SK-N-MC (cell line): ENCODE measurements around the gene SENP3.

Experiments used
- EZH2 ChIP-seq: fragments of 200-600 bp; sonication (generic); IDR thresholded peaks from one replicate; pipeline ENCODE4 v1.6.1; 2017; ENCODE audit warnings: antibody characterized with exemption
- FOXP2 ChIP-seq: optimal IDR thresholded peaks from 2 replicates; pipeline ENCODE3; 2011; ENCODE audit warnings: mild to moderate bottlenecking, moderate library complexity; ENCODE audit not compliant: insufficient read depth; ENCODE audit errors: extremely low read length, control extremely low read depth
- POLR2AphosphoS5 ChIP-seq: IDR thresholded peaks from 2 replicates; pipeline ENCODE4 v1.6.1; 2012; ENCODE audit warnings: mild to moderate bottlenecking, low read depth, low read length, borderline replicate concordance

DNA sequence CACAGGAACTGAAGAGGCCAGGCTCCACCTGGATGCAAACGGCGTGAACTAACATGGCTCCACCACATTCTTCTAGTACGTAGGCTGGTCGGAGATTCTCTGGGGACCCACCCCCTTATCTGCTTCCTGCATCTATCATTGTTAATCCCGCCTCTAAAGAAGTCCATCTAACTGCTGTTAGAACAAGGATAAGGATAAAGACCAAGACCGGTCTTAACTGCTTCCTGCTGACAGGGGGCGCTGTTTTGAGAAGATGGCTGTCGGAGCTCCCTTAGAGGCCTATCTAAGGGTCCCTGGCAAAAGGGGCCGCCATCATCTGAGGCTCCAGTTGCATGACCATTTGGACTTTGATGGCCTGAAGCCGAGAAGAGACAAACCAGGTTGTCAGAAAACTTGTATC lies 38.7 kb upstream of the SENP3 start:
- no peak for TF ChIP-seq EZH2
- TF ChIP-seq POLR2AphosphoS5, result no peak
- no peak for TF ChIP-seq FOXP2
